ENCODE data around the gene CNTROB. TPM values are rescaled to one million over a fixed set of nuclear protein-coding genes. Genes with fewer than 3 reads are reported as not detected.
"Not testable (repeated sequence)": the region's sequence is repeated elsewhere in the genome, so short reads cannot be mapped to it uniquely, and the experiment has no call there.

CNTROB gene
- polyA plus RNA-seq, 4 donors: 18.4 to 24.6 (median 24.0) TPM

GRCh38 chr17:7943291-7943690 lies 11.3 kb downstream of the CNTROB start:
- H3K36me3 ChIP-seq (ENCODE audit: control insufficient read depth in 3 of 3, insufficient read depth in 2 of 3, low read depth in 1 of 3, low read length in 3 of 3): peaks cover 16 to 71% (median 19%) of the 10 kb centered on the region in 3 donors
- 91 to 93% (median 92%) methylated on average over 13 of the region's 13 CpGs for WGBS, 3 donors
- FAIRE-seq (no peak), DNase-seq (no peak)
- H3K4me1 ChIP-seq (ENCODE audit: control insufficient read depth in 3 of 3, insufficient read depth in 2 of 3, low read depth in 1 of 3, low read length in 2 of 3): no peaks in the 10 kb centered on the region
- H3K4me3 ChIP-seq (ENCODE audit: low read depth in 1 of 3, low read length in 3 of 3): no peak overlapping the region
- H3K27me3 ChIP-seq (ENCODE audit: control insufficient read depth in 3 of 3, insufficient read depth in 3 of 3, low read length in 3 of 3): no peaks in the 10 kb centered on the region
- H3K9me3 ChIP-seq (ENCODE audit: control insufficient read depth in 2 of 2, insufficient read depth in 1 of 2, low read depth in 1 of 2, low read length in 1 of 2): no peaks in the 10 kb centered on the region
- H3K27ac ChIP-seq (ENCODE audit: low read depth in 1 of 3, low read length in 2 of 3): no peak overlapping the region

- Histone ChIP-seq H3K4me3 (ENCODE audit: low read depth in 1 of 3, low read length in 3 of 3) (no peak overlapping the region), H3K27ac (ENCODE audit: low read depth in 1 of 3, low read length in 2 of 3) (no peak overlapping the region), H3K36me3 (ENCODE audit: control insufficient read depth in 3 of 3, insufficient read depth in 2 of 3, low read depth in 1 of 3, low read length in 3 of 3) (peaks cover 18 to 74% (median 22%) of the 10 kb centered on the region in 3 donors), H3K27me3 (ENCODE audit: control insufficient read depth in 3 of 3, insufficient read depth in 3 of 3, low read length in 3 of 3) (no peaks in the 10 kb centered on the region), H3K9me3 (ENCODE audit: control insufficient read depth in 2 of 2, insufficient read depth in 1 of 2, low read depth in 1 of 2, low read length in 1 of 2) (no peaks in the 10 kb centered on the region), H3K4me1 (ENCODE audit: control insufficient read depth in 3 of 3, insufficient read depth in 2 of 3, low read depth in 1 of 3, low read length in 2 of 3) (no peaks in the 10 kb centered on the region)
- no peak for DNase-seq
- 92 to 99% (median 98%) methylated on average over 9 of the region's 9 CpGs for WGBS, 3 donors
- FAIRE-seq: no peak
Measured at GRCh38 chr17:7944326-7944725, 12.3 kb downstream of the CNTROB start.

GRCh38 chr17:7945651-7946050 lies 13.6 kb downstream of the CNTROB start:
- 92 to 94% (median 94%) methylated on average over 7 of the region's 7 CpGs for whole genome bisulfite sequencing, 3 donors
- Histone ChIP-seq H3K27ac (ENCODE audit: low read depth in 1 of 3, low read length in 2 of 3) (no peak overlapping the region), H3K4me3 (ENCODE audit: low read depth in 1 of 3, low read length in 3 of 3) (no peak overlapping the region), H3K36me3 (ENCODE audit: control insufficient read depth in 3 of 3, insufficient read depth in 2 of 3, low read depth in 1 of 3, low read length in 3 of 3) (peaks cover 14 to 66% (median 20%) of the 10 kb centered on the region in 3 donors), H3K27me3 (ENCODE audit: control insufficient read depth in 3 of 3, insufficient read depth in 3 of 3, low read length in 3 of 3) (no peaks in the 10 kb centered on the region), H3K4me1 (ENCODE audit: control insufficient read depth in 3 of 3, insufficient read depth in 2 of 3, low read depth in 1 of 3, low read length in 2 of 3) (no peaks in the 10 kb centered on the region), H3K9me3 (ENCODE audit: control insufficient read depth in 2 of 2, insufficient read depth in 1 of 2, low read depth in 1 of 2, low read length in 1 of 2) (no peaks in the 10 kb centered on the region)
- no peak for DNase-seq
- no peak for FAIRE-seq

GRCh38 chr17:7946441-7946840 lies 14.4 kb downstream of the CNTROB start:
- no peak overlapping the region for H3K27ac ChIP-seq (ENCODE audit: low read depth in 1 of 3, low read length in 2 of 3)
- H3K9me3 ChIP-seq (ENCODE audit: control insufficient read depth in 2 of 2, insufficient read depth in 1 of 2, low read depth in 1 of 2, low read length in 1 of 2): no peaks in the 10 kb centered on the region
- DNase-seq (no peak), FAIRE-seq (no peak)
- no peak overlapping the region for H3K4me3 ChIP-seq (ENCODE audit: low read depth in 1 of 3, low read length in 3 of 3)
- H3K36me3 ChIP-seq (ENCODE audit: control insufficient read depth in 3 of 3, insufficient read depth in 2 of 3, low read depth in 1 of 3, low read length in 3 of 3): peaks cover 11 to 62% (median 20%) of the 10 kb centered on the region in 3 donors
- H3K27me3 ChIP-seq (ENCODE audit: control insufficient read depth in 3 of 3, insufficient read depth in 3 of 3, low read length in 3 of 3): no peaks in the 10 kb centered on the region
- H3K4me1 ChIP-seq (ENCODE audit: control insufficient read depth in 3 of 3, insufficient read depth in 2 of 3, low read depth in 1 of 3, low read length in 2 of 3): no peaks in the 10 kb centered on the region
- 79 to 89% (median 85%) methylated on average over 5 of the region's 5 CpGs for WGBS, 3 donors

GRCh38 chr17:7947651-7948050 lies 15.6 kb downstream of the CNTROB start:
- Histone ChIP-seq H3K27ac (ENCODE audit: low read depth in 1 of 3, low read length in 2 of 3) (no peak overlapping the region), H3K27me3 (ENCODE audit: control insufficient read depth in 3 of 3, insufficient read depth in 3 of 3, low read length in 3 of 3) (no peaks in the 10 kb centered on the region), H3K9me3 (ENCODE audit: control insufficient read depth in 2 of 2, insufficient read depth in 1 of 2, low read depth in 1 of 2, low read length in 1 of 2) (no peaks in the 10 kb centered on the region), H3K4me1 (ENCODE audit: control insufficient read depth in 3 of 3, insufficient read depth in 2 of 3, low read depth in 1 of 3, low read length in 2 of 3) (no peaks in the 10 kb centered on the region), H3K4me3 (ENCODE audit: low read depth in 1 of 3, low read length in 3 of 3) (no peak overlapping the region), H3K36me3 (ENCODE audit: control insufficient read depth in 3 of 3, insufficient read depth in 2 of 3, low read depth in 1 of 3, low read length in 3 of 3) (peaks cover 11 to 55% (median 20%) of the 10 kb centered on the region in 3 donors)
- no peak for FAIRE-seq
- DNase-seq: no peak
- WGBS, 3 donors: 84 to 92% (median 88%) methylated on average over 5 of the region's 5 CpGs

GRCh38 chr17:7950578-7950977 lies 18.6 kb downstream of the CNTROB start:
- H3K27ac ChIP-seq (ENCODE audit: low read depth in 1 of 3, low read length in 2 of 3): no peak overlapping the region
- DNase-seq: no peak

GRCh38 chr17:7951143-7951792 lies 19.3 kb downstream of the CNTROB start:
- no peaks in the 10 kb centered on the region for H3K9me3 ChIP-seq (ENCODE audit: control insufficient read depth in 2 of 2, insufficient read depth in 1 of 2, low read depth in 1 of 2, low read length in 1 of 2)
- no peak overlapping the region for H3K4me3 ChIP-seq (ENCODE audit: low read depth in 1 of 3, low read length in 3 of 3)
- H3K36me3 ChIP-seq (ENCODE audit: control insufficient read depth in 3 of 3, insufficient read depth in 2 of 3, low read depth in 1 of 3, low read length in 3 of 3): peaks cover 6 to 26% (median 8%) of the 10 kb centered on the region in 3 donors
- WGBS, 3 donors: 65 to 69% (median 66%) methylated on average over 5 of the region's 5 CpGs
- no peaks in the 10 kb centered on the region for H3K4me1 ChIP-seq (ENCODE audit: control insufficient read depth in 3 of 3, insufficient read depth in 2 of 3, low read depth in 1 of 3, low read length in 2 of 3)
- FAIRE-seq (no peak), DNase-seq (no peak)
- no peak overlapping the region for H3K27ac ChIP-seq (ENCODE audit: low read depth in 1 of 3, low read length in 2 of 3)
- no peaks in the 10 kb centered on the region for H3K27me3 ChIP-seq (ENCODE audit: control insufficient read depth in 3 of 3, insufficient read depth in 3 of 3, low read length in 3 of 3)

More at GRCh38 chr17:7950578-7950977, 18.6 kb downstream of the CNTROB start:
- no peak for FAIRE-seq
- H3K4me3 ChIP-seq (ENCODE audit: low read depth in 1 of 3, low read length in 3 of 3): no peak overlapping the region
- no peaks in the 10 kb centered on the region for H3K9me3 ChIP-seq (ENCODE audit: control insufficient read depth in 2 of 2, insufficient read depth in 1 of 2, low read depth in 1 of 2, low read length in 1 of 2)
- H3K36me3 ChIP-seq (ENCODE audit: control insufficient read depth in 3 of 3, insufficient read depth in 2 of 3, low read depth in 1 of 3, low read length in 3 of 3): peaks cover 10 to 33% (median 11%) of the 10 kb centered on the region in 3 donors
- WGBS, 3 donors: 74 to 98% (median 83%) methylated on average over 3 of the region's 3 CpGs
- no peaks in the 10 kb centered on the region for H3K4me1 ChIP-seq (ENCODE audit: control insufficient read depth in 3 of 3, insufficient read depth in 2 of 3, low read depth in 1 of 3, low read length in 2 of 3)
- no peaks in the 10 kb centered on the region for H3K27me3 ChIP-seq (ENCODE audit: control insufficient read depth in 3 of 3, insufficient read depth in 3 of 3, low read length in 3 of 3)

GRCh38 chr17:7953266-7953665 lies 21.3 kb downstream of the CNTROB start:
- H3K27me3 ChIP-seq (ENCODE audit: control insufficient read depth in 3 of 3, insufficient read depth in 3 of 3, low read length in 3 of 3); H3K9me3 ChIP-seq (ENCODE audit: control insufficient read depth in 2 of 2, insufficient read depth in 1 of 2, low read depth in 1 of 2, low read length in 1 of 2); DNase-seq; H3K27ac ChIP-seq (ENCODE audit: low read depth in 1 of 3, low read length in 2 of 3); H3K4me3 ChIP-seq (ENCODE audit: low read depth in 1 of 3, low read length in 3 of 3); H3K4me1 ChIP-seq (ENCODE audit: control insufficient read depth in 3 of 3, insufficient read depth in 2 of 3, low read depth in 1 of 3, low read length in 2 of 3); FAIRE-seq: not testable (repeated sequence)
- WGBS, 3 donors: 94 to 95% (median 95%) methylated on average over 13 of the region's 13 CpGs
- H3K36me3 ChIP-seq (ENCODE audit: control insufficient read depth in 3 of 3, insufficient read depth in 2 of 3, low read depth in 1 of 3, low read length in 3 of 3): peaks cover 3 to 11% (median 5%) of the 10 kb centered on the region in 3 donors

All from small intestine (tissue), 7 donors.